PFSK-1 (cell line): ENCODE data around the gene HIP1R.

ENCODE experiments used
- POLR2AphosphoS5 ChIP-seq: IDR thresholded peaks from 2 replicates; pipeline ENCODE4 v1.6.1; 2012; ENCODE audit warnings: low read depth, mild to moderate bottlenecking, control low read depth, low read length, moderate library complexity
- REST ChIP-seq, 2 experiments: IDR thresholded peaks; 2 replicates each; pipeline versions ENCODE4 v1.6.1 to v1.8.0; 2011 to 2012; ENCODE audit warnings: low read depth in 2 of 2, low read length in 2 of 2, control low read depth in 1 of 2, inconsistent platforms in 1 of 2, mild to moderate bottlenecking in 1 of 2, moderate library complexity in 1 of 2; ENCODE audit not compliant: insufficient read depth in 1 of 2
- SIN3A ChIP-seq: IDR thresholded peaks from 2 replicates; pipeline ENCODE4 v1.6.1; 2012; ENCODE audit warnings: mild to moderate bottlenecking, low read length, moderate library complexity, borderline replicate concordance; ENCODE audit not compliant: insufficient read depth
- TAF1 ChIP-seq: IDR thresholded peaks from 2 replicates; pipeline ENCODE4 v1.6.1; 2012; ENCODE audit warnings: low read length, control low read depth, borderline replicate concordance; ENCODE audit not compliant: insufficient read depth

- TF ChIP-seq POLR2AphosphoS5: no peak
- no peak for TF ChIP-seq TAF1
- no peak for TF ChIP-seq REST (IDR thresholded peaks at IDR 0.05; ENCODE audit: insufficient read depth in 1 of 2, low read depth in 2 of 2, low read length in 2 of 2)
- TF ChIP-seq SIN3A: no peak
Measured at GRCh38 chr12:122889761-122890520, 54.7 kb downstream of the HIP1R start.
